NCI-H526 treated with DMSO at 0.1 percent for 48 hours (cell line): ENCODE data around the gene PPP1R15B.

Experiments used
- DNase-seq: peaks from one replicate; lab custom pipeline; 2025; lab: John Stamatoyannopoulos, UW

PPP1R15B gene

GRCh38 chr1:204367193-204367858 is 44.3 kb downstream of the PPP1R15B start:
- DNase-seq, result no peak

- no peak for DNase-seq
Observed at GRCh38 chr1:204366759-204367158, 44.9 kb downstream of the PPP1R15B start.

- peak; percentile 30 for DNase-seq
Observed at GRCh38 chr1:204363335-204364114, 48.1 kb downstream of the PPP1R15B start.

- DNase-seq, result no peak
Observed at GRCh38 chr1:204362984-204363334, 48.7 kb downstream of the PPP1R15B start.

- no peak for DNase-seq
Observed at GRCh38 chr1:204361781-204362180, 49.8 kb downstream of the PPP1R15B start.

- no peak for DNase-seq
Observed at GRCh38 chr1:204361341-204361771, 50.3 kb downstream of the PPP1R15B start.

- DNase-seq, result no peak
Observed at GRCh38 chr1:204360314-204360713, 51.3 kb downstream of the PPP1R15B start.

- DNase-seq, result peak; percentile 23
Observed at GRCh38 chr1:204359474-204360255, 52.0 kb downstream of the PPP1R15B start, which contains the start of gene PLEKHA6. Gene PLEKHA6, minus strand, starts transcription at chr1:204359929. Its CDS starts 86,202 bp downstream, at chr1:204273727.

GRCh38 chr1:204359131-204359473 is 52.5 kb downstream of the PPP1R15B start:
- DNase-seq, result no peak

- DNase-seq, result no peak
Observed at GRCh38 chr1:204358605-204359004, 53.0 kb downstream of the PPP1R15B start.

- no peak for DNase-seq
Observed at GRCh38 chr1:204357551-204358490, 53.8 kb downstream of the PPP1R15B start.

- DNase-seq, result no peak
Observed at GRCh38 chr1:204356997-204357396, 54.6 kb downstream of the PPP1R15B start.

GRCh38 chr1:204355913-204356312 is 55.7 kb downstream of the PPP1R15B start:
- no peak for DNase-seq

- DNase-seq, result no peak
Observed at GRCh38 chr1:204354579-204354978, 57.0 kb downstream of the PPP1R15B start.
